Liver (tissue), 3 donors: ENCODE measurements around the gene SEMA3E.

ENCODE experiments used
- FOXA1 ChIP-seq: IDR thresholded peaks from 2 replicates; pipeline ENCODE4 v1.6.1; 2016; ENCODE audit warnings: antibody characterized with exemption
- GABPA ChIP-seq, 2 donors: IDR thresholded peaks in 1 of 2; conservative IDR thresholded peaks in 1 of 2; 2 replicates each; pipeline ENCODE4 v1.6.1; 2016; ENCODE audit warnings: antibody characterized with exemption in 2 of 2, mild to moderate bottlenecking in 1 of 2, moderate library complexity in 1 of 2
- JUND ChIP-seq, 2 donors: IDR thresholded peaks; 2 replicates each; pipeline ENCODE4 v1.6.1; 2016; ENCODE audit warnings: antibody characterized with exemption in 2 of 2
- RAD21 ChIP-seq, 2 donors: IDR thresholded peaks; 2 replicates each; pipeline ENCODE4 v1.6.1; 2016; ENCODE audit warnings: antibody characterized with exemption in 2 of 2, mild to moderate bottlenecking in 2 of 2
- RXRA ChIP-seq, 2 donors: IDR thresholded peaks; 2 replicates each; pipeline ENCODE4 v1.6.1; 2017 to 2018; ENCODE audit warnings: antibody characterized with exemption in 2 of 2, mild to moderate bottlenecking in 1 of 2
- SP1 ChIP-seq: IDR thresholded peaks from 2 replicates; pipeline ENCODE4 v1.6.1; 2018; ENCODE audit warnings: antibody characterized with exemption, mild to moderate bottlenecking
- TF ChIP-seq, protein P1 (sequence below): IDR thresholded peaks from 2 replicates; pipeline ENCODE4 v1.6.1; 2016; ENCODE audit warnings: antibody characterized with exemption
- TF ChIP-seq, protein P2 (sequence below): fragments of 150-350 bp; IDR thresholded peaks from 2 replicates; pipeline ENCODE4 v1.5.1; 2017; ENCODE audit warnings: improper control_type of control experiment, low read depth, low read length; ENCODE audit not compliant: missing input control
- donor health status: healthy.
- donor health status: healthy.

DNA sequence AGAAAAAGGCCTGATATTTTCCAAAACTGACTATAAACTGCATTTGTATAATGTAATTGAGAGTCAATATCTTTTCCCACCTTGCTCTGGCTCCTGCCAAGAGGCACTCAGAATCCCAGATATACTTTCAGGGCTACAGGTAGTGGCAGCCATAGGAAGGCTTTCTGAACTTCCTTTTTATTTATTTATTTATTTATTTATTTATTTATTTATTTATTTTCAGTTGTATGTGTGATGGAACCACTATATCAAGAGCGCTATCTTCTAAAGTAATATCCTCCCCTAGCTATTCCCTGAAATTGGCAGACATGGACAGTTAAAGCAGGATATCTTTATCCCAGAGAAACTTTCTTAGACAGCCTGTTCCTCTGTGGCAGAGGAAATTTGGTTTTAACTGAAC is 86.7 kb downstream of the SEMA3E start:
- TF ChIP-seq, protein P1, sequence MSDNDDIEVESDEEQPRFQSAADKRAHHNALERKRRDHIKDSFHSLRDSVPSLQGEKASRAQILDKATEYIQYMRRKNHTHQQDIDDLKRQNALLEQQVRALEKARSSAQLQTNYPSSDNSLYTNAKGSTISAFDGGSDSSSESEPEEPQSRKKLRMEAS = no peak
- TF ChIP-seq, protein P2, sequence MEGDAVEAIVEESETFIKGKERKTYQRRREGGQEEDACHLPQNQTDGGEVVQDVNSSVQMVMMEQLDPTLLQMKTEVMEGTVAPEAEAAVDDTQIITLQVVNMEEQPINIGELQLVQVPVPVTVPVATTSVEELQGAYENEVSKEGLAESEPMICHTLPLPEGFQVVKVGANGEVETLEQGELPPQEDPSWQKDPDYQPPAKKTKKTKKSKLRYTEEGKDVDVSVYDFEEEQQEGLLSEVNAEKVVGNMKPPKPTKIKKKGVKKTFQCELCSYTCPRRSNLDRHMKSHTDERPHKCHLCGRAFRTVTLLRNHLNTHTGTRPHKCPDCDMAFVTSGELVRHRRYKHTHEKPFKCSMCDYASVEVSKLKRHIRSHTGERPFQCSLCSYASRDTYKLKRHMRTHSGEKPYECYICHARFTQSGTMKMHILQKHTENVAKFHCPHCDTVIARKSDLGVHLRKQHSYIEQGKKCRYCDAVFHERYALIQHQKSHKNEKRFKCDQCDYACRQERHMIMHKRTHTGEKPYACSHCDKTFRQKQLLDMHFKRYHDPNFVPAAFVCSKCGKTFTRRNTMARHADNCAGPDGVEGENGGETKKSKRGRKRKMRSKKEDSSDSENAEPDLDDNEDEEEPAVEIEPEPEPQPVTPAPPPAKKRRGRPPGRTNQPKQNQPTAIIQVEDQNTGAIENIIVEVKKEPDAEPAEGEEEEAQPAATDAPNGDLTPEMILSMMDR = no peak
- TF ChIP-seq FOXA1 = no peak
- TF ChIP-seq JUND (IDR thresholded peaks at IDR 0.05) = no peak
- TF ChIP-seq SP1 = no peak
- no peak for TF ChIP-seq GABPA (IDR thresholded peaks at IDR 0.05 in 1 of 2, conservative IDR thresholded peaks at IDR 0.05 in 1 of 2)
- no peak for TF ChIP-seq RXRA (IDR thresholded peaks at IDR 0.05)
- TF ChIP-seq RAD21 (IDR thresholded peaks at IDR 0.05) = no peak
